Subcutaneous abdominal adipose tissue (tissue), 5 donors: Measurements from ENCODE around the gene MS4A10.

Experiments used
- H3K27ac ChIP-seq: one replicate; pipeline ENCODE4 v1.7.0; 2013; ENCODE audit warnings: low read depth, mild to moderate bottlenecking, inconsistent platforms, low read length, moderate library complexity
- H3K27me3 ChIP-seq, 5 donors: one replicate each; pipeline ENCODE4 v1.7.0; 2013; ENCODE audit warnings: low read length in 5 of 5, inconsistent platforms in 1 of 5; ENCODE audit not compliant: control insufficient read depth in 5 of 5, insufficient read depth in 4 of 5
- H3K36me3 ChIP-seq, 5 donors: one replicate each; pipeline ENCODE4 v1.7.0; 2013; ENCODE audit warnings: low read length in 5 of 5; ENCODE audit not compliant: control insufficient read depth in 5 of 5, insufficient read depth in 5 of 5
- H3K4me1 ChIP-seq, 5 donors: one replicate each; pipeline ENCODE4 v1.7.0; 2013; ENCODE audit warnings: low read length in 5 of 5, mild to moderate bottlenecking in 3 of 5, moderate library complexity in 1 of 5; ENCODE audit not compliant: control insufficient read depth in 5 of 5, insufficient read depth in 5 of 5
- H3K4me3 ChIP-seq, 5 donors: one replicate each; pipeline ENCODE4 v1.7.0; 2013; ENCODE audit warnings: low read length in 5 of 5, low read depth in 1 of 5
- H3K9ac ChIP-seq, 5 donors: one replicate each; pipeline ENCODE4 v1.7.0; 2013; ENCODE audit warnings: low read length in 5 of 5, mild to moderate bottlenecking in 4 of 5, moderate library complexity in 3 of 5
- H3K9me3 ChIP-seq, 5 donors: one replicate each; pipeline ENCODE4 v1.7.0; 2013; ENCODE audit warnings: low read length in 5 of 5; ENCODE audit not compliant: control insufficient read depth in 5 of 5
- donor health status: healthy.
- donor health status: healthy.
- donor health status: healthy.
- donor health status: healthy.
- donor health status: healthy.

MS4A10 gene

GRCh38 chr11:60831501-60832079 lies 46.5 kb downstream of the MS4A10 start:
- H3K27ac ChIP-seq: no peak overlapping the region
- H3K27me3 ChIP-seq: peaks cover 0 to 14% (median 2%) of the 10 kb centered on the region in 5 donors
- H3K9me3 ChIP-seq: no peaks in the 10 kb centered on the region
- H3K9ac ChIP-seq: peak overlapping the region in 1 of 5 donors; percentile 31
- peaks cover 2 to 33% (median 22%) of the 10 kb centered on the region in 5 donors for H3K4me1 ChIP-seq
- H3K36me3 ChIP-seq: no peaks in the 10 kb centered on the region
- no peak overlapping the region for H3K4me3 ChIP-seq

GRCh38 chr11:60834742-60835533 lies 49.8 kb downstream of the MS4A10 start:
- H3K27me3 ChIP-seq: no peaks in the 10 kb centered on the region
- H3K4me3 ChIP-seq: no peak overlapping the region
- no peaks in the 10 kb centered on the region for H3K36me3 ChIP-seq
- H3K27ac ChIP-seq: no peak overlapping the region
- H3K4me1 ChIP-seq: peaks cover 2 to 39% (median 27%) of the 10 kb centered on the region in 5 donors
- no peaks in the 10 kb centered on the region for H3K9me3 ChIP-seq
- H3K9ac ChIP-seq: peak overlapping the region in 2 of 5 donors; percentile 22 to 33

- H3K9ac ChIP-seq: no peak overlapping the region
- no peaks in the 10 kb centered on the region for H3K36me3 ChIP-seq
These were observed 50.4 kb downstream of the MS4A10 start for GRCh38 chr11:60835534-60835846.

GRCh38 chr11:60836866-60837515 lies 51.9 kb downstream of the MS4A10 start:
- Histone ChIP-seq H3K9me3 (no peaks in the 10 kb centered on the region), H3K27me3 (no peaks in the 10 kb centered on the region), H3K9ac (no peak overlapping the region), H3K4me1 (peaks cover 8 to 44% (median 37%) of the 10 kb centered on the region in 5 donors), H3K4me3 (no peak overlapping the region), H3K36me3 (no peaks in the 10 kb centered on the region), H3K27ac (no peak overlapping the region)

More at GRCh38 chr11:60835534-60835846, 50.4 kb downstream of the MS4A10 start:
- H3K27ac ChIP-seq: no peak overlapping the region
- no peaks in the 10 kb centered on the region for H3K27me3 ChIP-seq
- peaks cover 2 to 44% (median 33%) of the 10 kb centered on the region in 5 donors for H3K4me1 ChIP-seq
- no peaks in the 10 kb centered on the region for H3K9me3 ChIP-seq
- no peak overlapping the region for H3K4me3 ChIP-seq

- no peak overlapping the region for H3K4me3 ChIP-seq
- peaks cover 9 to 47% (median 43%) of the 10 kb centered on the region in 5 donors for H3K4me1 ChIP-seq
- no peaks in the 10 kb centered on the region for H3K9me3 ChIP-seq
- no peak overlapping the region for H3K9ac ChIP-seq
- no peak overlapping the region for H3K27ac ChIP-seq
- H3K36me3 ChIP-seq: no peaks in the 10 kb centered on the region
- no peaks in the 10 kb centered on the region for H3K27me3 ChIP-seq
These were observed 53.0 kb downstream of the MS4A10 start for GRCh38 chr11:60838132-60838531.

GRCh38 chr11:60840470-60841430 lies 55.6 kb downstream of the MS4A10 start:
- H3K9ac ChIP-seq: peak overlapping the region in 3 of 5 donors; percentile 17 to 72 (median 59)

GRCh38 chr11:60841797-60842667 lies 56.9 kb downstream of the MS4A10 start, which contains the start of gene CCDC86:
Gene CCDC86 (plus strand): TSS chr11:60842113. CDS start chr11:60842125, 12 bp downstream.
- peak within 1 kb of the TSS; percentile 73 to 95 (median 93) for H3K9ac ChIP-seq

More at GRCh38 chr11:60840470-60841430, 55.6 kb downstream of the MS4A10 start:
- Histone ChIP-seq H3K36me3 (peaks cover 0 to 6% (median 3%) of the 10 kb centered on the region in 5 donors), H3K4me3 (peak overlapping the region; percentile 72 to 95 (median 91)), H3K27ac (peak overlapping the region; percentile 76), H3K4me1 (peaks cover 22 to 59% (median 59%) of the 10 kb centered on the region in 5 donors), H3K9me3 (no peaks in the 10 kb centered on the region), H3K27me3 (no peaks in the 10 kb centered on the region)

GRCh38 chr11:60842668-60843600 lies 57.8 kb downstream of the MS4A10 start:
- Histone ChIP-seq H3K4me3 (peak overlapping the region; percentile 73 to 95 (median 91)), H3K9me3 (no peaks in the 10 kb centered on the region), H3K27me3 (no peaks in the 10 kb centered on the region), H3K4me1 (peaks cover 24 to 59% (median 59%) of the 10 kb centered on the region in 5 donors), H3K9ac (peak overlapping the region; percentile 68 to 95 (median 93)), H3K36me3 (peaks cover 0 to 13% (median 10%) of the 10 kb centered on the region in 5 donors), H3K27ac (peak overlapping the region; percentile 76)

More at GRCh38 chr11:60841797-60842667, 56.9 kb downstream of the MS4A10 start, which contains the start of gene CCDC86:
- Histone ChIP-seq H3K4me1 (peaks cover 24 to 59% (median 59%) of the 10 kb centered on the region in 5 donors), H3K4me3 (peak within 1 kb of the TSS; percentile 73 to 95 (median 91)), H3K9me3 (no peaks in the 10 kb centered on the region), H3K27ac (peak within 1 kb of the TSS; percentile 76), H3K36me3 (peaks cover 0 to 8% (median 5%) of the 10 kb centered on the region in 5 donors), H3K27me3 (no peaks in the 10 kb centered on the region)
